T-helper 17 cell (primary cell): ENCODE measurements around the gene EPSTI1. TPM values are rescaled to one million over a fixed set of nuclear protein-coding genes. Genes with fewer than 3 reads are reported as not detected.

ENCODE experiments used
- ATAC-seq: fragments of 150-1000 bp; cut with Tn5 transposase; 2 replicates; pipeline ENCODE4 v1.10.0; 2021; ENCODE audit warnings: mild to moderate bottlenecking, moderate library complexity
- DNase-seq, 3 donors: peaks; one replicate each; pipeline versions ENCODE4 v3.0.0 to v3.0.0-alpha.2; 2020 to 2021
- H3K9me3 ChIP-seq: one replicate; pipeline ENCODE4 v1.7.0; 2013; ENCODE audit warnings: low read length, mild to moderate bottlenecking; ENCODE audit not compliant: control insufficient read depth, poor library complexity, severe bottlenecking
- H3K27ac Mint-ChIP-seq: one replicate; pipeline ENCODE4 v1.8.0; 2022; ENCODE audit warnings: mild to moderate bottlenecking, moderate library complexity, mixed read lengths
- H3K27me3 Mint-ChIP-seq: one replicate; pipeline ENCODE4 v1.8.0; 2022; ENCODE audit warnings: mixed read lengths
- H3K36me3 Mint-ChIP-seq: one replicate; pipeline ENCODE4 v1.8.0; 2022; ENCODE audit warnings: low read depth, mixed read lengths
- H3K4me1 Mint-ChIP-seq: one replicate; pipeline ENCODE4 v1.8.0; 2022; ENCODE audit warnings: mild to moderate bottlenecking, mixed read lengths
- H3K4me3 Mint-ChIP-seq: one replicate; pipeline ENCODE4 v1.8.0; 2022; ENCODE audit warnings: mild to moderate bottlenecking, moderate library complexity, mixed read lengths
- total RNA-seq, 4 donors: library from RNA in 2 of 4; stranded (reverse) in 2 of 4; gene quantifications; one replicate each; pipeline ENCODE4 v1.2.3 and lab custom pipeline; 2022 to 2026

The EPSTI1 gene
- total RNA-seq, 2 donors from 2014 or later: 27.3 to 44.0 TPM

GRCh38 chr13:42947925-42948324, 44.1 kb downstream of the EPSTI1 start:
- H3K36me3 Mint-ChIP-seq: peaks cover 26% of the 10 kb centered on the region
- no peak for ATAC-seq
- no peak overlapping the region for H3K27ac Mint-ChIP-seq

GRCh38 chr13:42946927-42947326, 45.1 kb downstream of the EPSTI1 start:
- peaks cover 19% of the 10 kb centered on the region for H3K36me3 Mint-ChIP-seq
- peaks cover 7% of the 10 kb centered on the region for H3K4me1 Mint-ChIP-seq
- no peak for ATAC-seq
- H3K27ac Mint-ChIP-seq: no peak overlapping the region
- no peaks in the 10 kb centered on the region for H3K27me3 Mint-ChIP-seq
- no peak for DNase-seq
- H3K4me3 Mint-ChIP-seq: no peak overlapping the region
- no peaks in the 10 kb centered on the region for H3K9me3 ChIP-seq

More at GRCh38 chr13:42947925-42948324, 44.1 kb downstream of the EPSTI1 start:
- DNase-seq: no peak
- Mint-ChIP-seq H3K4me3 (no peak overlapping the region), H3K4me1 (peaks cover 5% of the 10 kb centered on the region), H3K27me3 (no peaks in the 10 kb centered on the region)
- H3K9me3 ChIP-seq: no peaks in the 10 kb centered on the region

- no peak for DNase-seq
- H3K4me3 Mint-ChIP-seq: no peak overlapping the region
These were observed 62.0 kb downstream of the EPSTI1 start for GRCh38 chr13:42929886-42930535.

DNA sequence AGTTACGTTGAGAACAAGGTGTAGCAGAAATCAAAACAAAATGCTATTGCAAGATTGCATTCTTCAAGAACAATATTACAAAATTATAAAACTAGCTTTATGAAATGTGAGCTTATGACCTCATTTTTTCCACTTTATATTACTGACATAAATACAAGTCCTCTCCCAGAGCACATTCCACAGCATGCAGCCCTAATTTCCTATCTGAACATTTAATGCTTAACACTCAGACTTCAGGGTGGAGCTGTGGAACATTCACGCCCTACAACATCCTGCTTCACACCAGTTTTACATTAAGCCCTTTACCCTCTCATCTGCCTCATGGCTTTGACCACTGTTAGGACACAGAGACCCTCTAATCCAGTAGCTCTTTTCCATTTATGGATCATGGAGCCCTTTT, 65.5 kb downstream of the EPSTI1 start:
- Mint-ChIP-seq H3K4me3 (no peak overlapping the region), H3K4me1 (peaks cover 17% of the 10 kb centered on the region), H3K27me3 (no peaks in the 10 kb centered on the region), H3K27ac (no peak overlapping the region), H3K36me3 (peaks cover 26% of the 10 kb centered on the region)
- ATAC-seq (no peak), DNase-seq (no peak)
- no peaks in the 10 kb centered on the region for H3K9me3 ChIP-seq

More at GRCh38 chr13:42929886-42930535, 62.0 kb downstream of the EPSTI1 start:
- no peak overlapping the region for H3K27ac Mint-ChIP-seq
- H3K4me1 Mint-ChIP-seq: peaks cover 26% of the 10 kb centered on the region
- H3K27me3 Mint-ChIP-seq: no peaks in the 10 kb centered on the region
- no peak for ATAC-seq
- H3K36me3 Mint-ChIP-seq: peaks cover 25% of the 10 kb centered on the region
- H3K9me3 ChIP-seq: no peaks in the 10 kb centered on the region

DNA sequence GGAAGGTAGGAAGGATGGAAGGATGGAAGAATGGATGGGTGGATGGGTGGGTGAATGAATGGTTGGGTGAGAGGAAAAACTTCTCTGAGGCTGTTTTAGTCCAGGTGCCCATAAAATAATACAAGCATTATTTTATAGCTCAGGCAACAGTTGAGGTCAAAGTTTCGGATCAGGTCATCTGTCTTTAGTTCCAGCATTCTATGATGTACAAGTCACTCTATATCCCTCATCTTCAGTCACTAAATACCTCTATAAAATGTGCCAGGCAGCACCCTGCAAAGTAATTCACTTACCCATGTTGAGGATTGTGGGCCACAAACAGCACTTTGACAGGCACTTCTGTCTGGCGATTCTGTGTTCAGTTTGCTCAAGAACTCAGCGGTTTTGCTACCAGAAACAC, 66.0 kb downstream of the EPSTI1 start:
- peak overlapping the region; percentile 59 for H3K27ac Mint-ChIP-seq
- peaks cover 19% of the 10 kb centered on the region for H3K4me1 Mint-ChIP-seq
- DNase-seq (no peak), ATAC-seq (no peak)
- no peaks in the 10 kb centered on the region for H3K27me3 Mint-ChIP-seq
- no peak overlapping the region for H3K4me3 Mint-ChIP-seq
- no peaks in the 10 kb centered on the region for H3K9me3 ChIP-seq
- peaks cover 26% of the 10 kb centered on the region for H3K36me3 Mint-ChIP-seq

GRCh38 chr13:42925626-42926025, 66.4 kb downstream of the EPSTI1 start:
- H3K4me3 Mint-ChIP-seq: no peak overlapping the region
- H3K9me3 ChIP-seq: no peaks in the 10 kb centered on the region
- peaks cover 19% of the 10 kb centered on the region for H3K4me1 Mint-ChIP-seq
- H3K27ac Mint-ChIP-seq: peak overlapping the region; percentile 59
- H3K36me3 Mint-ChIP-seq: peaks cover 26% of the 10 kb centered on the region
- DNase-seq (no peak), ATAC-seq (no peak)
- H3K27me3 Mint-ChIP-seq: no peaks in the 10 kb centered on the region

DNA sequence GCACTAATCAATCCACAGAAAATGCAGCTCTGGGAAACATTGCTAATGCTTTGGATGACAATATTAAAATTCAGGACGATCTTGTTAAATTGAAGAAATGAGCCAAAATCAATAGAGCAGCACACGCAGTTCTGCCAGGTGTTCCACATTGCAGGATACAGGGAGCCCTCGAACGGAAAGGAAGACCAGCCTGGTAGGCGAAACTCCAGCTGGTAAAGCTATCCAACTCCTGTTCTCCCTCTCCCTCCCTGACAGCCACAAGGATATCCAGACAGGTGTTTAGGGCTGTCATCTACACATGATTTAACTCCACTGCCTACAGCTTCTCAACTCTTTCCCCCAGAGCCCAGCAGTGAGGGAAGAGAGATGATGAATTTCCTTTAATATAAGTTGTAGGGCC, 67.7 kb downstream of the EPSTI1 start:
- Mint-ChIP-seq H3K4me1 (peaks cover 24% of the 10 kb centered on the region), H3K36me3 (peaks cover 31% of the 10 kb centered on the region), H3K4me3 (no peak overlapping the region), H3K27me3 (no peaks in the 10 kb centered on the region), H3K27ac (no peak overlapping the region)
- ATAC-seq: no peak
- no peaks in the 10 kb centered on the region for H3K9me3 ChIP-seq
- DNase-seq: no peak

DNA sequence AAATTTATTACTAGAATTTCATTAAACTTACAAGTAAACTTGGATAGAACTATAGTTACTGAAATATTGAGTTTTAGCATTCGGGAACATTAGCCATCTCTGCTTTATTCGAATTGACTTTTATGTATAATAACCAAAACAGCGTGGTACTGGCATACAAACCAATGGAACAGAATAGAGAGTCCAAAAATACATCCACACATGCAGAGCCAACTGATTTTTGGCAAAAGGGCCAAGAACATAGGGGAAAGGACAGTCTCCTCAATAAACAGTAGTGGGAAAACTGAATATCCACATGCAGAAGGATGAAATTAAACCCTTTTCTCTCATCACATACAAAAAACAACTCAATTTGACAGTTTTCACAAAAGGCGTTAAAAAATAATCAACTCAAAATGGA, 84.3 kb downstream of the EPSTI1 start:
- Mint-ChIP-seq H3K27ac (no peak overlapping the region), H3K4me3 (no peak overlapping the region), H3K36me3 (peaks cover 14% of the 10 kb centered on the region), H3K4me1 (peaks cover 14% of the 10 kb centered on the region), H3K27me3 (no peaks in the 10 kb centered on the region)
- no peaks in the 10 kb centered on the region for H3K9me3 ChIP-seq
- ATAC-seq (no peak), DNase-seq (no peak)

DNA sequence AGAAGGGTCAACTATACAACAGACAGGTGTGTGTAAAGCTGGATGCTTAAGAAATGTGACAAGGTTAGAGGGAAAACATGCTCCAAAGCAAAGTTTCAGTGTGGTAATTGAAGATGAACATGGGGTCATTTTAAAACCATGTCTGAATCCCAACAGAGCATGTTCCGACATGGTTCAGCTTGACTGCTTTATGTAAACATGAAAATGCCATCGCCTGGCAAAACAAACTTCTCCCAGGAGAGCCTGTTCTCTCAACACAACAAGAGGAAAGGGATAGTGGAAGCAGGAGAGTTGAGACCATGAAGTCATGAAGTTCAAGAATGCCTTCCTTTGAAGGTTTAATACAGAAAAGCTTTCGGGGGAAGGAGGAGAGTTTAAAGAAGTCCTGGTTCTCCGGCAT, 85.8 kb downstream of the EPSTI1 start:
- no peaks in the 10 kb centered on the region for H3K9me3 ChIP-seq
- Mint-ChIP-seq H3K4me1 (peaks cover 19% of the 10 kb centered on the region), H3K27me3 (no peaks in the 10 kb centered on the region), H3K36me3 (peaks cover 15% of the 10 kb centered on the region), H3K27ac (no peak overlapping the region), H3K4me3 (no peak overlapping the region)
- ATAC-seq (no peak), DNase-seq (no peak)

GRCh38 chr13:42905579-42905978, 86.5 kb downstream of the EPSTI1 start:
- no peak for ATAC-seq
- Mint-ChIP-seq H3K4me1 (peaks cover 19% of the 10 kb centered on the region), H3K27ac (no peak overlapping the region), H3K27me3 (no peaks in the 10 kb centered on the region), H3K4me3 (no peak overlapping the region), H3K36me3 (peaks cover 13% of the 10 kb centered on the region)
- no peaks in the 10 kb centered on the region for H3K9me3 ChIP-seq
- DNase-seq: no peak

- H3K27me3 Mint-ChIP-seq: no peaks in the 10 kb centered on the region
- H3K9me3 ChIP-seq: no peaks in the 10 kb centered on the region
- ATAC-seq (no peak), DNase-seq (no peak)
- H3K36me3 Mint-ChIP-seq: peaks cover 21% of the 10 kb centered on the region
- no peak overlapping the region for H3K4me3 Mint-ChIP-seq
- H3K4me1 Mint-ChIP-seq: peaks cover 23% of the 10 kb centered on the region
- no peak overlapping the region for H3K27ac Mint-ChIP-seq
These were observed 92.8 kb downstream of the EPSTI1 start for GRCh38 chr13:42899266-42899665.

- no peak for ATAC-seq
- Mint-ChIP-seq H3K27me3 (no peaks in the 10 kb centered on the region), H3K4me3 (no peak overlapping the region), H3K36me3 (peaks cover 16% of the 10 kb centered on the region), H3K4me1 (peaks cover 14% of the 10 kb centered on the region), H3K27ac (no peak overlapping the region)
- no peak for DNase-seq
- no peaks in the 10 kb centered on the region for H3K9me3 ChIP-seq
These were observed 96.3 kb downstream of the EPSTI1 start for GRCh38 chr13:42895776-42896175.

- Mint-ChIP-seq H3K4me3 (no peak overlapping the region), H3K4me1 (peaks cover 14% of the 10 kb centered on the region), H3K27me3 (no peaks in the 10 kb centered on the region), H3K36me3 (peaks cover 17% of the 10 kb centered on the region), H3K27ac (no peak overlapping the region)
- no peaks in the 10 kb centered on the region for H3K9me3 ChIP-seq
- ATAC-seq (no peak), DNase-seq (no peak)
These were observed 97.2 kb downstream of the EPSTI1 start for GRCh38 chr13:42894765-42895243.

DNA sequence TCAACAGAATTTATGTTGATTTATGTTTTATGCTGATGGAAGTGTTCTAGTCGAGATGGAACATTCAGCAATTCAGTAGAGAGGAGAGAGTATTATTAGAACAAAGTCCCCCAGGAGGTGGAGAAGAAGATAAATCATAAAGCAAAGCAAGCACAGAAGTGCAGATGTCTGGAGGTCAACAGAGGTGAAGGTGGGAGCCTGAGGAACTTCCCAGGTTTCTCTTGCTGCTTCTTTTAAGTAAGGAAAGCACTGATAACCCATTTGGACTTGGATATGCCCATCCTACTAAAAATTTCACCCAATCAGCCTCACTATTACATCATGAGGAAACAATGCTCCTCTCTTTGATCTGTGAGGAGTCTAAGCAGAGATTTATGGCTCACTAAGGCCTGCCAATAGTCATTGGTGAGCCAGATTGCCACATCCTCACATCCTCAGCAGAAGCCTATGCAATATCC, 98.8 kb downstream of the EPSTI1 start:
- H3K27ac Mint-ChIP-seq: no peak overlapping the region
- ATAC-seq (no peak), DNase-seq (no peak)
- no peaks in the 10 kb centered on the region for H3K9me3 ChIP-seq
- H3K4me3 Mint-ChIP-seq: no peak overlapping the region
- peaks cover 15% of the 10 kb centered on the region for H3K4me1 Mint-ChIP-seq
- peaks cover 25% of the 10 kb centered on the region for H3K36me3 Mint-ChIP-seq
- no peaks in the 10 kb centered on the region for H3K27me3 Mint-ChIP-seq
